Measurements from ENCODE around the gene NADK2. TPM values are rescaled to one million over a fixed set of nuclear protein-coding genes. Genes with fewer than 3 reads are reported as not detected.

Gene NADK2
- total and polyA plus RNA-seq, 5 donors = 12.8 to 34.9 (median 32.3) TPM

DNA sequence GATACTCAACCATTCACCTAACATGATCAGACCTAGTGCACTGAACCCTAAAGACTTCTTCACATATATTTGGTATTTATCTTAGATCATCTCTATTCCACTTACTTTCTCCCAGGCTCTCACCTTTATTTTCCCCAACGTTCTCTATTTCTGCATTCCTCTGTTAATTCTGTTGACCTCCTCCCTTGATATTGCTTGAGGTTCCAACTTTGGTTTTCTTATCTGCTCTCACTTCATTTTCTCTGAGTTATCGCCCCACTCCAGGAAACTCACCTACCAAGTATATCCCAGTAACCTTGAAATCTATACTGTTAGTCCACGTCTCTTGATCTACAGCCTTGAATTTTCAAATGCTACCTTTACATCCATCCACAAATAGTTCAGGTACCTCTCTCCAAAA is 9.2 kb downstream of the NADK2 start:
- no peak overlapping the region for H3K27ac ChIP-seq (ENCODE audit: low read length)
- 83% methylated on average over 3 of the region's 3 CpGs for WGBS
- no peak for ATAC-seq
- no peaks in the 10 kb centered on the region for H3K27me3 ChIP-seq (ENCODE audit: control insufficient read depth, insufficient read depth)
- H3K9me3 ChIP-seq (ENCODE audit: control insufficient read depth, low read length) = no peaks in the 10 kb centered on the region
- intact Hi-C loops (cut with DNase I) = no loop called here
- DNase-seq = no peak
- H3K4me1 ChIP-seq (ENCODE audit: control insufficient read depth, insufficient read depth, low read length) = peaks cover 3% of the 10 kb centered on the region
- H3K4me3 ChIP-seq (ENCODE audit: low read length) = no peak overlapping the region

- Histone ChIP-seq H3K4me1 (ENCODE audit: control insufficient read depth, insufficient read depth, low read length) (peaks cover 3% of the 10 kb centered on the region), H3K27ac (ENCODE audit: low read length) (no peak overlapping the region), H3K9me3 (ENCODE audit: control insufficient read depth, low read length) (no peaks in the 10 kb centered on the region), H3K4me3 (ENCODE audit: low read length) (no peak overlapping the region), H3K27me3 (ENCODE audit: control insufficient read depth, insufficient read depth) (no peaks in the 10 kb centered on the region)
- no peak for ATAC-seq
- WGBS = 90% methylated on average over 1 of the region's 1 CpG
- intact Hi-C loops (cut with DNase I) = no loop called here
- no peak for DNase-seq
Observed at GRCh38 chr5:36230151-36230790, 11.5 kb downstream of the NADK2 start.

GRCh38 chr5:36228505-36228904 is 13.2 kb downstream of the NADK2 start:
- peaks cover 3% of the 10 kb centered on the region for H3K4me1 ChIP-seq (ENCODE audit: control insufficient read depth, insufficient read depth, low read length)
- no peak overlapping the region for H3K4me3 ChIP-seq (ENCODE audit: low read length)
- WGBS = 98% methylated on average over 7 of the region's 7 CpGs
- intact Hi-C loops (cut with DNase I) = no loop called here
- no peak for ATAC-seq
- no peak overlapping the region for H3K27ac ChIP-seq (ENCODE audit: low read length)
- no peaks in the 10 kb centered on the region for H3K9me3 ChIP-seq (ENCODE audit: control insufficient read depth, low read length)
- DNase-seq = no peak
- H3K27me3 ChIP-seq (ENCODE audit: control insufficient read depth, insufficient read depth) = no peaks in the 10 kb centered on the region

DNA sequence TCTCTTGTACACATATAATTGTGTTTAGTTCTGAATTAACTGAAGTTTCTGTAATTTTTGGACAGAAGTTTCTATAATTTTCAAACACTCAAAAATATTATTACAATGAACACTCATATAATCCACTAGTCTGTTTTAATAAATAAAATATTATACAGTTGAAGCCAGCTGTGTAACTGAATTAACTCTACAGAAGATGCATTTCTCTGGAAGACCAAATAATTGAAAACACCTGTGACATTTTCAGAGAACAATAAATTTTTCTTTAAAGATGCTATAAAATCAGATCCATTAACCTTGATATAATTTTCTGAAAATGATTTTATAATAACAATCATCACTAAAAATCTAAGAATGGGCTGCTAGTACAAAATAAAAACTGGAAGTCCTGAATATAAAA is 14.7 kb downstream of the NADK2 start:
- no peak for ATAC-seq
- no peak for DNase-seq
- Histone ChIP-seq H3K27ac (ENCODE audit: low read length) (no peak overlapping the region), H3K4me3 (ENCODE audit: low read length) (no peak overlapping the region), H3K27me3 (ENCODE audit: control insufficient read depth, insufficient read depth) (no peaks in the 10 kb centered on the region), H3K4me1 (ENCODE audit: control insufficient read depth, insufficient read depth, low read length) (peaks cover 3% of the 10 kb centered on the region), H3K9me3 (ENCODE audit: control insufficient read depth, low read length) (no peaks in the 10 kb centered on the region)
- intact Hi-C loops (cut with DNase I) = no loop called here

DNA sequence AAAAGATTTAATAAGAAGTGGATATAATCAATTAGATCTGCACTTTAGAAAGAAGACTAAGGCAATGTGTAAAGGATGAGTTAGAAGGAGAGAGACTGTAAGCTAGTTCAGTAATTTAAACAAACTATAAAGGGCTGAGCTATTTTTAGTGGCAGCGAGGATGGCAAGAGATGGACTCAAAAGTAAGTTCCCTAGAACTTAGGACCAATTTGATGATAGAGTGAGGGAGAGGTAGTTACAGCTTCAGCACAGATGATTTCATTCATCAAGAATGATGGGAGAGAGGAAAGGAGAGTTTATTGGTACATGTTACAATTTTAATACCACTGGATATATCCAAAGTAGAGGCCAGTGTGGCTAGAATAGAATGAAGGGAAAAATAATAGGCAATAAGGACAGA is 19.1 kb downstream of the NADK2 start:
- DNase-seq (no peak), ATAC-seq (no peak)
- Histone ChIP-seq H3K27me3 (ENCODE audit: control insufficient read depth, insufficient read depth) (no peaks in the 10 kb centered on the region), H3K4me3 (ENCODE audit: low read length) (no peak overlapping the region), H3K4me1 (ENCODE audit: control insufficient read depth, insufficient read depth, low read length) (no peaks in the 10 kb centered on the region), H3K9me3 (ENCODE audit: control insufficient read depth, low read length) (no peaks in the 10 kb centered on the region), H3K27ac (ENCODE audit: low read length) (no peak overlapping the region)
- 95% methylated on average over 1 of the region's 1 CpG for whole genome bisulfite sequencing
- intact Hi-C loops (cut with DNase I) = no loop called here

DNA sequence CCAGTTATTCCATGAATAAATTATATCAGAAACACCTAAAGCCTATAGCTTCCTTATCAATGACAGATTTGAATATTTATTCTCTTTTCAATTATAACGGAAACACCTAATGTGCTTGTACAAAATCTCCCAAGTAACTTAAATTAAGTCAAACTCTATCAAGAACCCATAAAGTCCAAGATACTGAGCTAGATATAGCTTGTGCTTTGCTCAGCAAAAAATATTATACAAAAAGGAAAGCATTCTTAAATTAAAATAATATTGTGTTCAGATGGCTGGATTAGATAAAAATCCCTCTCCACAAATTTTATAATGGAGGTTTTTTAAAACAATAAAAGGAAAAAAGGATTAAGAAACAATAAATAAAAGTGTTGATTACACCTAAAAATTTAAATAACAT is 23.7 kb downstream of the NADK2 start:
- DNase-seq (no peak), ATAC-seq (no peak)
- Histone ChIP-seq H3K27me3 (ENCODE audit: control insufficient read depth, insufficient read depth) (no peaks in the 10 kb centered on the region), H3K27ac (ENCODE audit: low read length) (no peak overlapping the region), H3K4me3 (ENCODE audit: low read length) (no peak overlapping the region), H3K4me1 (ENCODE audit: control insufficient read depth, insufficient read depth, low read length) (no peaks in the 10 kb centered on the region), H3K9me3 (ENCODE audit: control insufficient read depth, low read length) (no peaks in the 10 kb centered on the region)
- intact Hi-C loops (cut with DNase I) = no loop called here
- WGBS = 98% methylated on average over 1 of the region's 1 CpG

DNA sequence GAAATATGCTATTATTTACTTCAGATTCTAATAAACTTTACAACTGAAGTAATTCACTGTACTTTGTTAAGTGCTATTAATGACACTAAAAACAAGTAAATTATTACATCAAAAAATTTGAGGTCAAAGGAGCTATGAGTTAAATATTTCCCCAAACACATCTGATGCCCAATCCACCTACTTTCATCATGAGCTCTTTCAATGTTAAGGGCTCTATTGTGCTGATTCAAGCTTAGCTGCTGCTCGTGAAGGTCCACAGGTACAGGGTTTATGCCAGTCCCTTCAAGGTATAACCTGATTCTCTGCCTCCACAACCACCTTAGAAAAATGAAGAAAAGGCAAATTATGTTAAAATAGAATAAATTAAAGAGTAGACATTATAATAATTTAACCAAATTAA is 24.2 kb downstream of the NADK2 start:
- no peak overlapping the region for H3K27ac ChIP-seq (ENCODE audit: low read length)
- H3K9me3 ChIP-seq (ENCODE audit: control insufficient read depth, low read length) = no peaks in the 10 kb centered on the region
- no peaks in the 10 kb centered on the region for H3K4me1 ChIP-seq (ENCODE audit: control insufficient read depth, insufficient read depth, low read length)
- intact Hi-C loops (cut with DNase I) = no loop called here
- H3K27me3 ChIP-seq (ENCODE audit: control insufficient read depth, insufficient read depth) = no peaks in the 10 kb centered on the region
- no peak for DNase-seq
- H3K4me3 ChIP-seq (ENCODE audit: low read length) = no peak overlapping the region
- no peak for ATAC-seq
- 85% methylated on average over 1 of the region's 1 CpG for WGBS

DNA sequence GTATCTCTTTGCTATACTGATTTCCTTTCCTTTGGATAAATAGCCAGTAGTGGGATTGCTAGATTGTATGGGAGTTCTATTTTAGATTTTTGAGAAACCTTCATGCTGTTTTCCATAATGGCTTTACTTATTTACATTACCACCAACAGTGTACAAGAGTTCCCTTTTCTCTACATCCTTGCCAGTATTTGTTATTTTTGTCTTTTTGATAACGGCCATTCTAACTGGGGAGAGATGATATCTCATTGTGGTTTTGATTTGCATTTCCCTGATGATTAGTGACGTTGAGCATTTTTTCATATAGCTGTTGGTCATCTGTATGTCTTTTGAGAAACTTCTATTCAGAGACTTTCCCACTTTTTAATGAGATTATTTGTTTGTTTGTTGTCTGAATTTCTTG is 25.8 kb downstream of the NADK2 start:
- no peak overlapping the region for H3K4me3 ChIP-seq (ENCODE audit: low read length)
- no peak for ATAC-seq
- intact Hi-C loops (cut with DNase I) = no loop called here

GRCh38 chr5:36214436-36214835 is 27.3 kb downstream of the NADK2 start:
- no peaks in the 10 kb centered on the region for H3K27me3 ChIP-seq (ENCODE audit: control insufficient read depth, insufficient read depth)
- ATAC-seq (no peak), DNase-seq (no peak)
- intact Hi-C loops (cut with DNase I) = no loop called here
- H3K9me3 ChIP-seq (ENCODE audit: control insufficient read depth, low read length) = no peaks in the 10 kb centered on the region
- no peak overlapping the region for H3K4me3 ChIP-seq (ENCODE audit: low read length)
- H3K27ac ChIP-seq (ENCODE audit: low read length) = no peak overlapping the region
- H3K4me1 ChIP-seq (ENCODE audit: control insufficient read depth, insufficient read depth, low read length) = no peaks in the 10 kb centered on the region
- WGBS = 88% methylated on average over 3 of the region's 3 CpGs

More for the DNA sequence above, 25.8 kb downstream of the NADK2 start:
- H3K9me3 ChIP-seq (ENCODE audit: control insufficient read depth, low read length) = no peaks in the 10 kb centered on the region
- H3K27ac ChIP-seq (ENCODE audit: low read length) = no peak overlapping the region
- no peaks in the 10 kb centered on the region for H3K27me3 ChIP-seq (ENCODE audit: control insufficient read depth, insufficient read depth)
- 46% methylated on average over 2 of the region's 2 CpGs for WGBS
- no peak for DNase-seq
- H3K4me1 ChIP-seq (ENCODE audit: control insufficient read depth, insufficient read depth, low read length) = no peaks in the 10 kb centered on the region

GRCh38 chr5:36209664-36210063 is 32.1 kb downstream of the NADK2 start:
- intact Hi-C loops (cut with DNase I) = no loop called here
- ATAC-seq (no peak), DNase-seq (no peak)
- Histone ChIP-seq H3K4me3 (ENCODE audit: low read length) (no peak overlapping the region), H3K4me1 (ENCODE audit: control insufficient read depth, insufficient read depth, low read length) (no peaks in the 10 kb centered on the region), H3K27me3 (ENCODE audit: control insufficient read depth, insufficient read depth) (no peaks in the 10 kb centered on the region), H3K9me3 (ENCODE audit: control insufficient read depth, low read length) (no peaks in the 10 kb centered on the region), H3K27ac (ENCODE audit: low read length) (no peak overlapping the region)
- WGBS = 86% methylated on average over 3 of the region's 3 CpGs

- Histone ChIP-seq H3K4me3 (ENCODE audit: low read length) (no peak overlapping the region), H3K27ac (ENCODE audit: low read length) (no peak overlapping the region), H3K4me1 (ENCODE audit: control insufficient read depth, insufficient read depth, low read length) (no peaks in the 10 kb centered on the region), H3K9me3 (ENCODE audit: control insufficient read depth, low read length) (no peaks in the 10 kb centered on the region), H3K27me3 (ENCODE audit: control insufficient read depth, insufficient read depth) (no peaks in the 10 kb centered on the region)
- intact Hi-C loops (cut with DNase I) = no loop called here
- no peak for DNase-seq
- 98% methylated on average over 2 of the region's 2 CpGs for WGBS
- ATAC-seq = no peak
Observed at GRCh38 chr5:36208786-36209185, 32.9 kb downstream of the NADK2 start.

GRCh38 chr5:36206913-36207312 is 34.8 kb downstream of the NADK2 start:
- DNase-seq (no peak), ATAC-seq (no peak)
- no peak overlapping the region for H3K4me3 ChIP-seq (ENCODE audit: low read length)
- intact Hi-C loops (cut with DNase I) = no loop called here
- H3K27ac ChIP-seq (ENCODE audit: low read length) = no peak overlapping the region
- H3K9me3 ChIP-seq (ENCODE audit: control insufficient read depth, low read length) = no peaks in the 10 kb centered on the region
- no peaks in the 10 kb centered on the region for H3K27me3 ChIP-seq (ENCODE audit: control insufficient read depth, insufficient read depth)
- H3K4me1 ChIP-seq (ENCODE audit: control insufficient read depth, insufficient read depth, low read length) = no peaks in the 10 kb centered on the region

All from right cardiac atrium (tissue), 5 donors.